NT2/D1 (cell line): ENCODE measurements around the gene NEK3.

Source experiments
- SUZ12 ChIP-seq: IDR thresholded peaks from 2 replicates; pipeline ENCODE4 v1.6.1; 2011; ENCODE audit not compliant: insufficient read length, insufficient read depth; ENCODE audit errors: extremely low read depth
- YY1 ChIP-seq: IDR thresholded peaks from 2 replicates; pipeline ENCODE4 v1.6.1; 2011; ENCODE audit not compliant: insufficient read length, insufficient read depth
- ZNF274 ChIP-seq: IDR thresholded peaks from 2 replicates; pipeline ENCODE4 v1.6.1; 2011; ENCODE audit warnings: mild to moderate bottlenecking, low read depth, low read length

DNA sequence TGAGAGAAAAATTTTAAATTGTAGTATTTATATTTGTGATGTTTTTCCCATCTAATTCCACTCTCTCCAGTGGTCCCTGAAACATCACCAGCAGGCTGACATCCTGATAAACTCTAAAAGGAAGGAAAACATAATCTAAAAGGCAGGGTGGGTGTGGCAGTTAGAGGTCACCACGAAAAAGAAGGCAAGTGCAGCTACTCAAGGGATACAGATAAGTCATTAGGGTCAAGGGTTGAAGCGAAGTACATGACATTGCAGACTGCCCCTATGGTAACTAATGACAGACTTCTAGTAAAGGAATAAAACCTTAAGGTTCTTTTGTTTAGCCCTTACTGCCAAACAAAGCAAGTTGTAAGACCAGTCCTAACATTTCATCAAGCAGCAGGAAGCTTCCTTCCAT is 6.0 kb upstream of the NEK3 start:
- TF ChIP-seq SUZ12 (no peak), ZNF274 (no peak), YY1 (no peak)
